H1 (cell line): ENCODE results near the gene USP7.

Source experiments
- CHD7 ChIP-seq: fragments of 300-600 bp; sonication (generic); IDR thresholded peaks from 2 replicates; pipeline ENCODE4 v1.7.1; 2012; ENCODE audit warnings: low read length, moderate library complexity, mild to moderate bottlenecking, inconsistent platforms; ENCODE audit not compliant: insufficient replicate concordance
- FOSL1 ChIP-seq: IDR thresholded peaks from 2 replicates; pipeline ENCODE4 v1.6.1; 2011; ENCODE audit warnings: mild to moderate bottlenecking, low read depth, low read length, moderate library complexity; ENCODE audit not compliant: insufficient read depth
- MAX ChIP-seq: IDR thresholded peaks from 2 replicates; pipeline ENCODE4 v1.6.1; 2012; ENCODE audit warnings: inconsistent platforms
- POLR2A ChIP-seq, 2 experiments: IDR thresholded peaks; 1 replicate in 1 of 2; 2 replicates in 1 of 2; pipeline ENCODE4 v1.6.1; 2011; ENCODE audit warnings: low read depth in 2 of 2, low read length in 2 of 2, mild to moderate bottlenecking in 2 of 2; ENCODE audit errors: control extremely low read depth in 1 of 2
- POLR2AphosphoS5 ChIP-seq: IDR thresholded peaks from 2 replicates; pipeline ENCODE4 v1.6.1; 2011; ENCODE audit warnings: low read depth, low read length
- TF ChIP-seq, protein P1 (sequence below): IDR thresholded peaks from 2 replicates; pipeline ENCODE4 v1.6.1; 2012; ENCODE audit warnings: inconsistent platforms
- TF ChIP-seq, protein P2 (sequence below), 3 experiments: IDR thresholded peaks; 1 replicate in 2 of 3; 2 replicates in 1 of 3; pipeline versions ENCODE4 v1.5.1 to v1.6.1; 2011; ENCODE audit warnings: low read length in 3 of 3, mild to moderate bottlenecking in 3 of 3, inconsistent platforms in 2 of 3, low read depth in 1 of 3, moderate library complexity in 1 of 3; ENCODE audit not compliant: insufficient read depth in 1 of 3; ENCODE audit errors: control extremely low read depth in 1 of 3
- TF ChIP-seq, protein P3 (sequence below): IDR thresholded peaks from 2 replicates; pipeline ENCODE4 v1.6.1; 2011; ENCODE audit warnings: low read length, improper control_type of control experiment

DNA sequence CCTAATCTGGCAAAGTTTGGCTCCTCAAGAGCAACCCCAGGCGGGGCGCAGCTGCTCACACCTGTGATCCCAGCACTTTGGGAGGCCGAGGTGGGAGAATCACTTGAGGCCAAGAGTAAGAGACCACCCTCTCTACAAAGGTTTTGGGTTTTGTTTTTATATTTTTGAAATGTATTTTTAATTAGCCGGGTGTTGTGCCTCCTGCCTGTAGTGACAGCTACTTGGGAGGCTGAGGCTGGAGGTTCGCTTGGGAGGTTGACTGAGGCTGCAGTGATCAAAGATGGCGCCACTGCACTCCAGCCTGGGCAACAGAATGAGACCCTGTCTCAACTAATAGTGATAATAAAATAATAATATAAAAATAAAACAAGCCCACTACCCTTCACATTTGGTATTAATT is 756 bp upstream of the USP7 start:
- TF ChIP-seq, protein P1, sequence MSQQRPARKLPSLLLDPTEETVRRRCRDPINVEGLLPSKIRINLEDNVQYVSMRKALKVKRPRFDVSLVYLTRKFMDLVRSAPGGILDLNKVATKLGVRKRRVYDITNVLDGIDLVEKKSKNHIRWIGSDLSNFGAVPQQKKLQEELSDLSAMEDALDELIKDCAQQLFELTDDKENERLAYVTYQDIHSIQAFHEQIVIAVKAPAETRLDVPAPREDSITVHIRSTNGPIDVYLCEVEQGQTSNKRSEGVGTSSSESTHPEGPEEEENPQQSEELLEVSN: no peak
- TF ChIP-seq, protein P2, sequence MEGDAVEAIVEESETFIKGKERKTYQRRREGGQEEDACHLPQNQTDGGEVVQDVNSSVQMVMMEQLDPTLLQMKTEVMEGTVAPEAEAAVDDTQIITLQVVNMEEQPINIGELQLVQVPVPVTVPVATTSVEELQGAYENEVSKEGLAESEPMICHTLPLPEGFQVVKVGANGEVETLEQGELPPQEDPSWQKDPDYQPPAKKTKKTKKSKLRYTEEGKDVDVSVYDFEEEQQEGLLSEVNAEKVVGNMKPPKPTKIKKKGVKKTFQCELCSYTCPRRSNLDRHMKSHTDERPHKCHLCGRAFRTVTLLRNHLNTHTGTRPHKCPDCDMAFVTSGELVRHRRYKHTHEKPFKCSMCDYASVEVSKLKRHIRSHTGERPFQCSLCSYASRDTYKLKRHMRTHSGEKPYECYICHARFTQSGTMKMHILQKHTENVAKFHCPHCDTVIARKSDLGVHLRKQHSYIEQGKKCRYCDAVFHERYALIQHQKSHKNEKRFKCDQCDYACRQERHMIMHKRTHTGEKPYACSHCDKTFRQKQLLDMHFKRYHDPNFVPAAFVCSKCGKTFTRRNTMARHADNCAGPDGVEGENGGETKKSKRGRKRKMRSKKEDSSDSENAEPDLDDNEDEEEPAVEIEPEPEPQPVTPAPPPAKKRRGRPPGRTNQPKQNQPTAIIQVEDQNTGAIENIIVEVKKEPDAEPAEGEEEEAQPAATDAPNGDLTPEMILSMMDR (IDR thresholded peaks at IDR 0.05; ENCODE audit: control extremely low read depth in 1 of 3, insufficient read depth in 1 of 3, low read depth in 1 of 3, low read length in 3 of 3): no peak
- TF ChIP-seq POLR2A (IDR thresholded peaks at IDR 0.05; ENCODE audit: control extremely low read depth in 1 of 2, low read depth in 2 of 2, low read length in 2 of 2) (no peak), POLR2AphosphoS5 (no peak), MAX (no peak), CHD7 (no peak), FOSL1 (no peak)
- TF ChIP-seq, protein P3, sequence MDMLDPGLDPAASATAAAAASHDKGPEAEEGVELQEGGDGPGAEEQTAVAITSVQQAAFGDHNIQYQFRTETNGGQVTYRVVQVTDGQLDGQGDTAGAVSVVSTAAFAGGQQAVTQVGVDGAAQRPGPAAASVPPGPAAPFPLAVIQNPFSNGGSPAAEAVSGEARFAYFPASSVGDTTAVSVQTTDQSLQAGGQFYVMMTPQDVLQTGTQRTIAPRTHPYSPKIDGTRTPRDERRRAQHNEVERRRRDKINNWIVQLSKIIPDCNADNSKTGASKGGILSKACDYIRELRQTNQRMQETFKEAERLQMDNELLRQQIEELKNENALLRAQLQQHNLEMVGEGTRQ: no peak
